PC-3 (cell line): ENCODE data around the gene AGPAT1.

Experiments used
- EZH2 ChIP-seq: fragments of 300-600 bp; sonication (generic); IDR thresholded peaks from one replicate; pipeline ENCODE4 v1.6.1; 2017; ENCODE audit warnings: antibody characterized with exemption, mild to moderate bottlenecking, low read length; ENCODE audit not compliant: unreplicated experiment
- TF ChIP-seq, protein P1 (sequence below): fragments of 300-600 bp; sonication (generic); conservative IDR thresholded peaks from 2 replicates; pipeline ENCODE4 v1.5.1; 2017; ENCODE audit warnings: antibody characterized with exemption, low read depth, mild to moderate bottlenecking, low read length

- TF ChIP-seq, protein P1, sequence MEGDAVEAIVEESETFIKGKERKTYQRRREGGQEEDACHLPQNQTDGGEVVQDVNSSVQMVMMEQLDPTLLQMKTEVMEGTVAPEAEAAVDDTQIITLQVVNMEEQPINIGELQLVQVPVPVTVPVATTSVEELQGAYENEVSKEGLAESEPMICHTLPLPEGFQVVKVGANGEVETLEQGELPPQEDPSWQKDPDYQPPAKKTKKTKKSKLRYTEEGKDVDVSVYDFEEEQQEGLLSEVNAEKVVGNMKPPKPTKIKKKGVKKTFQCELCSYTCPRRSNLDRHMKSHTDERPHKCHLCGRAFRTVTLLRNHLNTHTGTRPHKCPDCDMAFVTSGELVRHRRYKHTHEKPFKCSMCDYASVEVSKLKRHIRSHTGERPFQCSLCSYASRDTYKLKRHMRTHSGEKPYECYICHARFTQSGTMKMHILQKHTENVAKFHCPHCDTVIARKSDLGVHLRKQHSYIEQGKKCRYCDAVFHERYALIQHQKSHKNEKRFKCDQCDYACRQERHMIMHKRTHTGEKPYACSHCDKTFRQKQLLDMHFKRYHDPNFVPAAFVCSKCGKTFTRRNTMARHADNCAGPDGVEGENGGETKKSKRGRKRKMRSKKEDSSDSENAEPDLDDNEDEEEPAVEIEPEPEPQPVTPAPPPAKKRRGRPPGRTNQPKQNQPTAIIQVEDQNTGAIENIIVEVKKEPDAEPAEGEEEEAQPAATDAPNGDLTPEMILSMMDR, result no peak
- no peak for TF ChIP-seq EZH2
These were observed 44.4 kb downstream of the AGPAT1 start for GRCh38 chr6:32131439-32131948.
